ENCODE data around the gene CTCF. TPM values are rescaled to one million over a fixed set of nuclear protein-coding genes. Genes with fewer than 3 reads are reported as not detected.

The CTCF gene
- polyA plus RNA-seq, 1 donor, result 88.3 TPM

DNA sequence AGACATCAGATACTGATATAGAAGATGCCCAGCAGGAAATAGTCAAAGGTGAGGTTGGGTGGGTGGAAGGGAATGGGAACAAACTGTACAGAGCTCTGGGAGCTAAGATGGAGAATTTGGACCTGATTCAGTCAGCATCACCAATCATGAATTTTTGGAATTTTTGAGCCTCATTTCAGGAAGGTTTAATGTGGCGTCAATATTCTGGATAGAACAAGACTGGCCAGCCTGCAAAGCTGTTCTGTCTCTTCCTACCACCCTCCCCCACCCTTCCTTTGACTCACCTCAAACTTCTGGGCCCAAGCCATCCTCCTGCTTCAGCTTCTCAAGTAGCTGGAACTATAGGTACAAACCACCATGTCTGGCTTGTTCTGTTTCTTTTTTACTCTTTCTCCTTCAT lies 32.6 kb downstream of the CTCF start:
- DNase-seq, result no peak

DNA sequence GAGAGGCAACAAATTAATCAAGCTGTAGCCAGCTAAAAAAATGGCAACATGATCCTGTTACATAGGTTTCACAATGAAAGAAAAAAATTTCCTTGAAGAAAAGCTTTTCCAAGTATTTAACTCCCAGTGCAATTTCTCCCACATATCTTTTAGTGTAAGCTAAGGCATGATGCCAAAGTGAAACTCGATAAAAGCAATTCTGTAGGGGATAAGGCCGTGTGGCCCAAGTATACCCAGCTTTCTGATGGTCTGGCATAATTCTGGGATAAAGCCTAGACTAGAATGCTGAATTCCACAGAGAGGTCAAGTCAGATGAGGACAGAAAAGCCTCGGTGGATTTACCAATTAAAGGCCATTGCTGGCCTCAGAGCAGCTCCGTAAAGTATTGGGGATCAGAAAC lies 36.2 kb downstream of the CTCF start:
- no peak for DNase-seq

DNA sequence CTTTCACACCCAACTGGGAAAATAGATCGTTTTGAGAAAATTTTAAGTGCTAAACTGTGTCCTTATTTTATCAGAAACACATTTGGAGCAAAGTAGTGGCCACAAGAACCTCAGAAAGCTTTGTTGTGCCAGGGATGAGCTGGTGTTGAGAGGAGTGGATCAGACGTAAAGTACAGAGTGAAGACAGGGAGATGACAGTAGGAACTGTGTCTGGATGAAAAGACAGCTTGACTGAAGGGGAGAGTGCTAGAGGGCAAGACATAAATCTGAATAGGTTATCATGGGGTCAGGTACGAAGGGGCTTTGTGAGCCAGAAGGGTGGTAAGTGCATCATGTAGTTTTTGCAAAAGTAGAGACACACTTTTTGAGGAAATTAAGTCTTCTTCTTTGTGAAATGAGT lies 43.3 kb downstream of the CTCF start:
- DNase-seq, result no peak

DNA sequence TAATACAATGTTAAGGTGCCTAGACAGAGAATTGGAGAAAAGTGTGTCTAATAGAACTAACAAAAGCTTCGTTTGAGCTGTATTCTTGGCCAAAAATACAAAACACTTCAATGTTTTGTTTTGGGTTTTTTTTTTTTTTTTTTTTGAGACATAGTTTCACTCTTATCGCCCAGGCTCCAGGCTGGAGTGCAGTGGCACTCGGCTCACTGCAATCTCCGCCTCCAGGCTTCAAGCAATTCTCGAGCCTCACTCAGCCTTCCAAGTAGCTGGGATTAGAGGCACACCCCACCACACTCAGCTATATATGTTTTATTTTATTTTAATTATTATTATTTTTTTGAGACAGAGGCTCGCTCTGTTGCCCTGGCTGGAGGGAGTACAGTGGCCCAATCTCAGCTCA lies 44.3 kb downstream of the CTCF start:
- no peak for DNase-seq

DNA sequence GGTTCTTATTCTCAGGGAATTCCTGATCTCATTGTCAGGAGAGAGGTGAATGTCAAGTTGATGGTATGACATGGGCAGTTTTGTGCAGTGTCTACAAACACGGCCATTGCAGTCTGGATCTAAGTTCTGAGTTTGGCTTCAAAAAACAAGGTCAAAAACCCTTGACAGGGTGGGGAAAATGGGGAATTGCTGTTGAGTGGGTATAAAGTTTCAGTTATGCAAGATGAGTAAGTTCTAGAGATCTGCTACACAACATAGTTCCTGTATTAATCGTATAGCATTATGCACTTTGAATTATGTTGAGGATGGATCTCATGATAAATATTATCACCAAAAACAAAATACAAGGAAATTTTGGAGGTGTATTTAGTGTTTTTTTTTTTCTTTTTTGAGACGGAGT lies 46.0 kb downstream of the CTCF start:
- DNase-seq, result no peak

DNA sequence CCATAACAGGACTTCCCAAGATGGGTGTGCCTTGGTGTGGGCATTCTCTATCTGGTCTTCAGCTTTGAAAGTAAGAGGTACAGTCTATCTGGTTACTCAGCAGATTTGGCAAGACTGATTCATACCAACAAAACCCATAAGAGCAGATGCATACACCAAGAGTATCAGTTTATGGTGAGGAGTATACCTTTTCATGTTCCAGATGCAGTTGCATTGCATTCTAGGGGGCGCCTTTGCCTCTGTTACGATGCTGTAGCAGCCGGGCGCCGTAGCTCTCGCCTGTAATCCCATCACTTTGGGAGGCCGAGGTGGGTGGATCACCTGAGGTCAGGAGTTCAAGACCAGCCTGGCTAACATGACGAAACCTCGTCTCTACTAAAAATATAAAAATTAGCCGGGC lies 51.5 kb downstream of the CTCF start:
- DNase-seq, result no peak

DNA sequence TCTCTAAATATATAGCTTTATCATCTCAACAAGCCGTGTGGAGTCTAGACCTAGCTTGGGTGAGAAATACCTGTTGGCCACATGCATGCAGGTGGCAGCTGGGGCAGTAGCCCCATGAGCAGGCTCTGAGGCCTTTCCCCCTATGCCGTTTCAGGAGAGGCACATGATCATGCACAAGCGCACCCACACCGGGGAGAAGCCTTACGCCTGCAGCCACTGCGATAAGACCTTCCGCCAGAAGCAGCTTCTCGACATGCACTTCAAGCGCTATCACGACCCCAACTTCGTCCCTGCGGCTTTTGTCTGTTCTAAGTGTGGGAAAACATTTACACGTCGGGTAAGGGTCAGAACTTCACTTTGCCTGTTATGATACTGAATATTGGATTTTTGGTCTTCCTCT lies 65.9 kb downstream of the CTCF start:
- no peak for DNase-seq

DNA sequence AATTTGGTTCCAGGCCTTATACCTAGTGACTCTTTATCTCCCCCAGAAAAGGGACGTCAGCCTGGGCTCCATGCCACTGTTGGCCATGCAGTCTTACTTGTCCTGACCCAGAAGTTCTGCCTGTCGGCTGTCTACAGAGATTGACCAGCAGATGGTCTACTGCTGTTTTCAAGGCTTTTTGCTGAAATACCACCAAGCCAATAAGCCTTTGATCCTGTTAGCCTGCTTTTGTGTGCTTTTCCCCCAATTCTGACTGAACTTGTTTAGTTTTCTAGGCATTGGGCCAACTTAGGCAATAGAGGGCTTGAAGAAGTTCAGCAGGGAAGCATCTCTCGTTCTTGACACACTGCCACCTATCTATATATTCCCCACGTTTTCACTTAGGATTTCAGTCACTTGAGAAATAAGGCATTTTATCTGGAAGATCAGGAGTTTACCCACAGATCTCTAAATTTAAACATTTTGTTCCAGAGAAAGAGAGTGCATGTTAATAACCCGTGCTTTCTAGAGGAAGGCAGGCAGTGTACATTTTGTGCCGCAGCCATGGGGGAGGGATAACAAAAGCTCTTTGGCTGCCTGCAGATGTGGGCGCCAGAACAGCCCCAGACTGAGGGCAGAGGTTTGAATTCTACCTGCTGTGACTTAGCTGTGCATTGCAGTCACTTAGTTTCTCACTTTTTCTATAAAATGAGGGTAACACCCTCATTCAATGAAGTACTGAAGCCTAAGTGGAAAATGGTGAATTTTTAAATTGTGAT lies 70.3 kb downstream of the CTCF start:
- DNase-seq, result no peak

DNA sequence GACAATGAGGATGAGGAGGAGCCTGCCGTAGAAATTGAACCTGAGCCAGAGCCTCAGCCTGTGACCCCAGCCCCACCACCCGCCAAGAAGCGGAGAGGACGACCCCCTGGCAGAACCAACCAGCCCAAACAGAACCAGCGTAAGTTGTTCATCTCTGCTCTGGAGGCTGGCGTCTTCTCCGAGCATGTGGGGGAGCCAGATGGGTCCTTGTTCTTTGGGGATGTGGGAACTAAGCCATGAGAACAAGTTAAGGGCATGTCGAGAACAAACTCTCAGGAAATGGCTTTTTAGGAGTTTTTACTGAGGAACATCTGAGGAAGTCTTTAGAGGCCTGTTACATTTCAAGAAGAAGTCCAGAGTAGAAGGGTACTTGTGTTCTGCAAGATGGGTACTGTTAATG lies 74.4 kb downstream of the CTCF start:
- DNase-seq, result no peak

DNA sequence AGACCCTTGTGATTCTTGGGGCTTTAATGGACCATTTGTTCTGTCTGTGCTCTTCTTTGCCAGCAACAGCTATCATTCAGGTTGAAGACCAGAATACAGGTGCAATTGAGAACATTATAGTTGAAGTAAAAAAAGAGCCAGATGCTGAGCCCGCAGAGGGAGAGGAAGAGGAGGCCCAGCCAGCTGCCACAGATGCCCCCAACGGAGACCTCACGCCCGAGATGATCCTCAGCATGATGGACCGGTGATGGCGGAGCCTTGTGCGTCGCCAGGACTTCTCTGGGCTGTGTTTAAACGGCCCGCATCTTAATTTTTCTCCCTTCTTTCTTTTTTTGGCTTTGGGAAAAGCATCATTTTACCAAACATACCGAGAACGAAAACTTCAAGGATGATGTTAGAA lies 75.3 kb downstream of the CTCF start:
- DNase-seq, result no peak

DNA sequence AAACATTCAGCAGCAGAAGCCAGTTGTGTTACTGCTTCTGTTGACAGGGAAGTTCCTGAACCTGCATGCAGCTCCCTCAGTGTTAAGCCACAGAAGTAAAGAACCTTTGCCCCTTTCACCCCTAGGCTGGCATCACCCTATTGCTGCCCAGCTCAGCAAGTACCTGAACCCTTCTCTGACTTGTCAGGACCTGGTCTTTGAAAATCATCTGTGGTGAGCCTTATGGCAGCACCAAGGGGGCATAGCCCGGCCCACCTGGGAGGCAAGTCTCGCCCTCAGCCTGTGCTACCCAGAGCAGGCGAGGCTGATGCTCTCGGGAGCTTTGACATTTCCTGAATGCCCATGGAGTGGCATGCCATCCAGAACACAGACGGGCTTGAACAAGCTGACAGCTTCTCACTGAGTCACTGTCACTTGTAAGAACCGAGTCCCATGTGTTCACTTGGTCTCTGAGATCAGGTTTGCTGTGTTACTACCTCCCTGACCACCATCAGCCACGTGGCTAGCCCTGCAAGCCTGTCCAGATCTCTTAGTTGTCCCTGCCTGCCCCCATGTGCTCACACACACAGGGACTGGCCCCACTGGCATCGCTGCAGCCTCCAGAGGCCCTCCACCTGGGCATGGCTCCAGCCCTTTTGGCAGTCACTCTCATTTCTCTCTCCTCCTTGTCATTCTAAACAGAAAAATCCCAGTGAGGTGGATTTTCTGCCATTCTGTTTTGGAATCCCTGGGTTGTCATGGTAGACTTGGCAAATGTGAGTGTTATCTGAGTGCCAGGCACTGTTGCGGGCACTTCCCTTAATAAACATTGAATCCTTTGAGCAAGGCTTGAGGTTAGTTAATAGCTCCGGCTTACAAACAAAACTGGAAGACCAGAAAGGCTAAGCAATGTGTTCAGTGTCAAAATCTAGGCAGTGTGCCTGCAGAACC lies 79.7 kb downstream of the CTCF start:
- no peak for DNase-seq

DNA sequence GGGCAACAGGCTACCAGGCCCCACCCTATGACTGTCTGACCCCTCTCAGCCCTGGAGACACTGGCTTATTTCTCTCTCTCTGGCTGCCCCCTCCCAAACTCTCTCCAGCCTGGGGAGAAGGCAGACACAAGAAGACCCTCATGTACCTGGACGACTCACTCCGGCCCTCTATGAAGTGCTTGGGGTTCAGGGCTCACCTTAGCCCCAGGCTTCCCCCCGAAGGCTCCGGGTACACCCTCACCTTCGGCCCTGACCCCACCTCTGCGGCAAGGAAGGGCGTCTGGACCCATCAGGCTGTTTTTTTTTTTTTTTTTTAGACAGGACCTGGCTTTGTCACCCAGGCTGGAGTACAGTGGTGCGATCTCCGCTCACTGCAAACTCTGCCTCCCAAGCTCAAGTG lies 81.7 kb downstream of the CTCF start:
- DNase-seq, result no peak

DNA sequence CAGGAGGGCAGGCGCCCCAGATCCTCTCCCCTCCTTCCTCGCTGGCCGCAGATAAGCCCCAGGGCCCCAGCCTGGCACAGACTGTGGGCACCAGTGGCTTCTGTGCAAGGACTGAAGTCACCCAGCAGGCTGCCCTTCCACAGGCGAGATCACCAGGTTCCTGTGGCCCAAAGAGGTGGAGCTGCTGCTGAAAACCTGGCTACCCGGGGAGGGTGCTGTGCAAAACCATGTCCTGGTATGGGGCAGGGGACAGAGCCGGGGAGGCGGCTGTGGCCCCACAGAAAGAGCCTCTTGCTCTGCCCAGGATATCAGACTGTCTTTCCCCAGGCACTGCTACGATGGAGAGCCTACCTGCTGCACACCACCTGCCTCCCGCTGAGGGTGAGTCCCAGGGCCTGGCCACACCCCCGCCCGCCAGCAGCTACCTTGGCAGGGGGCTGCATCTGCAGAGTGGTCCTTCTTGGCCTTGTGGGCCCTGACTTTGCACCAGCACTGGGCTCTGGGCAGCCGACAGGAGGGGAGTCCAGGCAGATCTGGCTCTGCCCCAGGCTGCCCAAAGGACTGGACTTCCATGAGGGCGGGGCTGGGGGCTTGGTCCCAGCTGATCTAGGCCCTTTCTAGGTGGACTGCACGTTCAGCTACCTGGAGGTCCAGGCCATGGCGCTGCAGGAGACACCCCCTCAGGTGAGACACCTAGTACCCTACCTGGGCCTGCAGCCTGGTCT lies 83.2 kb downstream of the CTCF start:
- DNase-seq, result no peak

DNA sequence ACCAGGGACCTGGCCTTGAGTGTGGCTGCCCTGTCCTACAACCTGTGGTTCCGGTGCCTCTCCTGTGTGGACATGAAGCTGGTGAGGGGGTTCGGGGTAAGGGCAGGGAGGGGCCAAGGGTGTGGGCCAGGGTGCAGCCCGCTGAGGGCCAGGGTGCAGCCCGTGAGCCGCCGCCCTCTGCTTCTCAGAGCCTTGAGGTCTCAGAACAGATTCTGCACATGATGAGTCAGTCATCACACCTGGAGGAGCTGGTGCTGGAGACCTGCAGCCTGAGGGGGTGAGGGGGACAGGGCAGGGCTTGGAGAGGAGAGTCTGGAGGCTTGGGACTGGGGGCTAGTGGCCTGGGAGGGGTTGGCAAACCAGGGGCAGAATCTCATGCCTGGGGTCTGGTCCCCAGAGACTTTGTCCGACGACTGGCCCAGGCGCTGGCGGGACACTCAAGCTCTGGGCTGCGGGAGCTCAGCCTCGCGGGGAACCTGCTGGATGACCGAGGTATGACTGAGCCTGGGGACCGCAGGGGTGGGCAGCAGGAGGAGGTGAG lies 84.9 kb downstream of the CTCF start:
- no peak for DNase-seq

DNA sequence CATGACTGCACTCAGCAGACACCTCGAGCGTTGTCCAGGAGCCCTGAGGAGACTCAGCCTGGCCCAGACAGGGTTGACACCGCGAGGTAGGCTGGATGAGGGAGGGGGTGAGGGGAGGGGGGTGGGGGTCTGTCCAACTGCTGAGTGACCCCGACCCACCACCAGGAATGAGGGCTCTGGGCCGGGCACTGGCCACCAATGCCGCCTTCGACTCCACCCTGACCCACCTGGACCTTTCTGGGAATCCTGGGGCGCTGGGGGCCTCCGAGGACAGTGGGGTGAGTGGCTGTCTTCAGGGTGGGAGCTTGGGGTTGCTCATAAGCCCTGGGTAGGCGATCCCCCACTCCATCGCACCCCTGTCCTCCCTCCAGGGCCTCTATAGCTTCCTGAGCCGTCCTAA lies 85.4 kb downstream of the CTCF start:
- no peak for DNase-seq

DNA sequence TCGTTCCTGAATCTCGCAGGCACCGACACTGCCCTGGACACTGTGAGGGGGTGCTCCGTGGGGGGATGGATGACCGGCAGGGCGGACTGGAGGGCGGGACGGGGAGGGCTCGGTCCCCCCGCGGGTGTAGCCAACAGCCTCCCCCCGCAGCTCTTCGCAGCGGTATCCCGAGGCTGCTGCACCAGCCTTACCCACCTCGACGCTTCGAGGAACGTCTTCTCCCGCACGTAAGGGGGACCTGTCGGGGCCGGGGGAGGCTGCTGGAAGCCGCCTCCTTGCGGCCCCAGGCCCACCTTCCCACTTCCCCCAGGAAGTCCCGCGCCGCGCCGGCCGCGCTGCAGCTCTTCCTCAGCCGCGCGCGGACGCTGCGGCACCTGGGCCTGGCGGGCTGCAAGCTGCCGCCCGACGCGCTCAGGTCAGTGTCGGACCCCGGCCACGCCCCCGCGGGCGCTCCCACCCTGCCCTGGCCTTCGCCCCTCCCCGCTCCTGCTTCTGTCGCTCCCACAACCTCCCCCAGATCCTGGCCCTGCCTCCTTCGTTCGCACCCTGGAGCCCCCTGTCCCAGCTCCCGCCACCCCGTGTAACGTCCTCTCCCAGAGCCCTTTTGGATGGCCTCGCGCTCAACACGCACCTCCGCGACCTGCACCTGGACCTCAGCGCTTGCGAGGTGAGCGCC lies 85.9 kb downstream of the CTCF start:
- DNase-seq, result no peak

DNA sequence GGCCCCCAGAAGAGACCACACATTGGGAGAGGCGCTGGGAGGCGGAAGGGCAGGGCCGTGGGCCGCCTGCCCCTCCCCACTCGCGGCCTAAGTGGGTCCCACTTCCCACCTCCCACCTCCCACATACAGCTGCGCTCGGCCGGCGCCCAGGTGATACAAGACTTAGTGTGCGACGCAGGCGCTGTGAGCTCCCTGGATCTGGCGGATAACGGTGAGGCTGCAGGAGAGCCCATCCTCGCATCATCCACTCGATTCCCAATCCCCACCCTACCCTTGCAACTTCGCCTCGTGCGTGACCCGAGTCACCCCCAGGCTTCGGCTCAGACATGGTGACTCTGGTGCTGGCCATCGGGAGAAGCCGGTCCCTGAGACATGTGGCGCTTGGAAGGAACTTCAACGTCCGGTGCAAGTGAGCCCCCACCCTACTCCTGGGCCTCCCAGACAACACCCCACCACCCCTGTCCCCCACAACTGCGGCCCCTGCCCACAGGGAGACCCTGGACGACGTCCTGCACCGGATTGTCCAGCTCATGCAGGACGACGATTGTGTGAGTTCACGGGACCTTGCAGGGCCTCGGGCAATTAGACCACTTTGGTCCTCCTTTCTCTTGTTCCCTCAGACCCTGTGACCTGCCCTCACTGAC lies 86.6 kb downstream of the CTCF start:
- DNase-seq, result no peak

DNA sequence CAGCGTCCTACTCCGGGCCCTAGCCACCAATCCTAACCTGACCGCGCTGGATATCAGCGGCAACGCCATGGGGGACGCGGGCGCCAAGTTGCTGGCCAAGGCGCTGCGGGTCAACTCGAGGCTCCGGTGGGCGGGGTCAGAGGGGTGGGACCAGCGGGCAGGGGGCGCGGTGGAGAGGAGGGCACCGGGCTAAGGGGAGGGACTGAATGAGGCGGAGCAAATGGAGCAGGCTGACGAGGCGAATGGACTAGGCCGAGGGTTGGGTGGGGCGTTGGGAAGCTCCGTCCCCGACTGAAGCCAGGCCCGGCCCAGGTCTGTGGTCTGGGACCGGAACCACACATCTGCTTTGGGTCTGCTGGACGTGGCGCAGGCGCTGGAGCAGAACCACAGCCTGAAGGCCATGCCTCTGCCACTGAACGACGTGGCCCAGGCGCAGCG lies 87.2 kb downstream of the CTCF start:
- no peak for DNase-seq

DNA sequence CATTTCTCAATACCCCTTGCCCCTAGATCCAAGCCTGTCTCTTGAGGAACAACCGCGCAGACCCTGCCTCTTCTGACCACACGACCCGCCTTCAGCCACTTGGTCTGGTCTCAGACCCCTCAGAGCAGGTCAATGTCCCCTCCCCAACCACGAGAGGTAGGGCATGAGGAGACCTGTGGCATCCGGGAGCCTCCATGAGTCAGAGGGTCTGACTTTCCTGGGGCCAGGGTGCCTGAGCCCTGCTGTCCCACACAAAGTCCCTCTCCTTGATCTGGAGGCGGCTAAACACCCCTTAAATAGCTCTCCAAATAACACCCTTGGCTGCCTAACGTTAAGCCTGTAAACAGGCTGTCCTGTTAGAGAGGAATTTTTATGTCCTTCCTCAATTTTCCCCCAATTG lies 87.7 kb downstream of the CTCF start:
- no peak for DNase-seq

DNA sequence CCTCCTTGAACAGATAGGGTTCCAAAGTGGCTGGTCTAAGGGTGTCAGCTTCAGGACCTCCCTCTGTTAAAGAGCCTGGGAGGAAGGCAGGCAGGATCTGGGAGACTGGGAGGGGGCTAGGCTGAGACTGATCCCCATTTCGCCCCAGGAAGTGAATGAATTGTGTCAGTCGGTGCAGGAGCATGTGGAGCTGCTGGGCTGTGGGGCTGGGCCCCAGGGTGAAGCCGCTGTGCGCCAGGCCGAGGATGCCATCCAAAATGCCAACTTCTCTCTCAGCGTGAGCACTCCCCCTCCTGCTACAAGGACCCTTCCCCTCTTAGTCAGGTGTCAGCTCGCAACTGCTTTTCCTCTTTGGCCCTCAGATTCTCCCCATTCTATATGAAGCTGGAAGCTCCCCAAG lies 88.7 kb downstream of the CTCF start:
- DNase-seq, result no peak

DNA sequence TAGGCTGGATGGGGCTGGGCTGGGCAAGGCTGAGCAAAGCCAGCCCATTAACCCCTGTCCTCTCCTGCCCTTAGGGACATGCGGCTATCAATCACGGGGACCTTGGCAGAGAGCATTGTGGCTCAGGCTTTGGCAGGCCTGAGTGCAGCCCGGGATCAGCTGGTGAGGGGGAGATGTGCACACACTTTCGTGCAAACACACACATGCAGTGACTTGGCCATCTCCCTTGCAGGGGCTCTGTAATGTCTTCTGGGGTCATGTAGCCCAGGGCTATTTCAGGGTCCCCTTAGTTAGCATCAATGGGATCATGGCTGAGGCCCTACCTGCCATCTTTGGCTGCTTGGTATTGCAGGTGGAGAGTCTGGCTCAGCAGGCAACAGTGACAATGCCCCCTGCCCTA lies 89.5 kb downstream of the CTCF start:
- no peak for DNase-seq

Measured in left kidney (tissue), 2 donors.